Lower leg skin (tissue), 3 donors: ENCODE results near the gene ADPRM.

ENCODE experiments used
- CTCF ChIP-seq, 3 donors: fragments of 450-650 bp; IDR thresholded peaks; one replicate each; pipeline ENCODE4 v1.5.1; 2016; ENCODE audit warnings: antibody characterized with exemption in 3 of 3, mild to moderate bottlenecking in 3 of 3, moderate library complexity in 2 of 3
- POLR2A ChIP-seq, 2 donors: fragments of 450-650 bp; IDR thresholded peaks; one replicate each; pipeline ENCODE4 v1.6.1; 2016 to 2017; ENCODE audit warnings: antibody characterized with exemption in 2 of 2, mild to moderate bottlenecking in 1 of 2, moderate library complexity in 1 of 2

- TF ChIP-seq CTCF (IDR thresholded peaks at IDR 0.05) (no peak), POLR2A (IDR thresholded peaks at IDR 0.05) (no peak)
Observed at GRCh38 chr17:10748531-10749181, 51.3 kb downstream of the ADPRM start.
